SH-SY5Y (cell line): ENCODE measurements around the gene MID1.

Source experiments
- GATA2 ChIP-seq: IDR thresholded peaks from 2 replicates; pipeline ENCODE4 v1.6.1; 2011; ENCODE audit warnings: mild to moderate bottlenecking, low read depth, low read length
- GATA3 ChIP-seq: IDR thresholded peaks from 2 replicates; pipeline ENCODE4 v1.6.1; 2011; ENCODE audit warnings: low read depth, mild to moderate bottlenecking, low read length, moderate library complexity

GRCh38 chrX:10566716-10567097 lies 53.7 kb downstream of the MID1 start:
- no peak for TF ChIP-seq GATA2
- no peak for TF ChIP-seq GATA3
